ENCODE results near the gene TUBA4A.
A peak's percentile ranks its signal among the peaks of the same experiment; 100 is the strongest.
"Not testable (repeated sequence)": the region's sequence is repeated elsewhere in the genome, so short reads cannot be mapped to it uniquely, and the experiment has no call there.

Gene TUBA4A

DNA sequence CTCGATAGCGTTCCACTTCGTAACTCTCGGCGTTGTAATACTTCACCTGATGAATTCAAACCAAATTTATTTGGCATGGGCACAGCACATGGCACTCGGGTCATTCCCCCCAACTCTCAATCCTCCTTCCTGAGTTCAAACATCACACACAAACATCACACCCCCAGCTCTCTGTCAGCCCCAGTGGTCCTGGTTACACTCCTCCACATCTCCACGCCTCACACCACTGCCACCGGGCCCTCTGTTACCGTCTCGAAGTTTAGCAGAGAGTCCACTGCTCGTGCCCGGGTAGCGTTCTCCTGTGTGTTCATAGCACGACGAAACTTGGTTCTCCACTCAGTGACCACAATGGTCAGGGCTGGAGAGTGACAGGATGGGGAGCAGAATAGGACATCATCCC is 39.6 kb downstream of the TUBA4A start:
- DNase-seq (ENCODE audit: low read depth in 4 of 4, low spot score in 1 of 4), result no peak

DNA sequence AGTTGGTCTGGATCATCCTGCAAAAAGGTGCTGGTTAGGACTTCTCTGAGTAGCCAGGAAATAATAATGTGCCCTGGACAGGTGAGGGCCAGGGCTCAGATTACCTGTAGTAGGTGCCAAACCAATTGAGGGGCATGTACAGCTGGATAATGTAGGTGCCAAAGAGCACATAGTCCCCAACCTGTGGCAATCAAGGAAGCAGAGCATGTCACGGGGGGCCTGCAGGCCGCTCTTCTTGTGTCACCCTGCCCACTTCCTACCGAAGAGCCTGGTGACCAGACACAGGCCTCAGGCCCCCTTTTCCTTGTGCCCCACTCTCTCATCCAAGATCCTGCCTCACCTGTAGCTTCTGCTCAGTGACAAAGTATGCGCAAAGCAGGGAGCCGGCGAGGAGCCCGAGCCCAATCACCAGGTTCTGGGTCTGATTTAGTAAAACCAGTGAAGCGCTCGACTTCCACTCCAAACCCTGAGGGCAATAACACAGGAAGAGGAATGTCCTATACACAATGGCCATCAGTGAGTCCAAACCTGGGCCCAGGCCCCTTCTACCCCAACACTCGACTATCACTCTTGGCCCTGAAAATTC is 40.1 kb downstream of the TUBA4A start:
- no peak for DNase-seq (ENCODE audit: low read depth in 4 of 4, low spot score in 1 of 4)

DNA sequence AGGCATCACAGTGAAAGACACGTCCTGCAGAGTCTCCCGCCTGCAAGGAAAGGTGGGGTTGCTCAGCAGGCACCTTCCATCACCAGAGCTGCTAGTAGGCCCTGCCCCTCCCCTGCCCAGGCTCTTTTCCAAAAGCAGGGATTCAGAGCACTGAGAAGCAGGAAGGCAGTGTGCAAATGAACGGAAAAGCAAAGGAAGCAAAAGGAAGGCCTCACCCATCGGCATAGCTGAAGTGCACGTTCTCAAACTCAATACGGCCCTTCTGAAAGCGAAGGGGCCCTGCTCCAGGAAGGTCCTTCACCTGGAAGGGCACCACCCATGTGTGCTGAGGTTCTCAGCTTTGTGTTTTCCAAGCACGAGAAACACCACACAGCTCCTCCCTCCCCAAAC is 40.7 kb downstream of the TUBA4A start:
- no peak for DNase-seq (ENCODE audit: low read depth in 4 of 4, low spot score in 1 of 4)

DNA sequence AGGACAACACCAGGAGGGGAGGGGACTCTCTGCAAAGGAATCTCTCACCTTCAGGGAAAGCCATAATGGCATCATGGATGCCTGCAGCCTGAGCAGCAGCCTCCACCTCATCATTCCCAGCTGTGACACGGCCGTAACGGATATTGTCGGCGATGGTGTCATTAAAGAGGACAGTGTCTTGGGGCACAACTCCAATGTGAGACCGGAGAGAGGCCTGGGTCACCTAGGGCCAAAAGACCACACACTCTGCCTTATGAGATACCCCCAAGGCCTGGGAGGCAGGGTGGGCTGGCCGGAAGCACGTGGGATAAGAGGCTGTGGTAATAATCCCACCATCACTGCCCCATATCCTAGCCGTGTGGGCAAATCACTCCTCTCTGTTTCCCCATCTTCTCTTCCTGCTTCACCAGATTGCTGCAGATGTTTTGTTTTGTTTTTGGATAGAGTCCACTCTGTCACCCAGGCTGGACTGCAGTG is 42.8 kb downstream of the TUBA4A start:
- no peak for DNase-seq (ENCODE audit: low read depth in 4 of 4, low spot score in 1 of 4)

DNA sequence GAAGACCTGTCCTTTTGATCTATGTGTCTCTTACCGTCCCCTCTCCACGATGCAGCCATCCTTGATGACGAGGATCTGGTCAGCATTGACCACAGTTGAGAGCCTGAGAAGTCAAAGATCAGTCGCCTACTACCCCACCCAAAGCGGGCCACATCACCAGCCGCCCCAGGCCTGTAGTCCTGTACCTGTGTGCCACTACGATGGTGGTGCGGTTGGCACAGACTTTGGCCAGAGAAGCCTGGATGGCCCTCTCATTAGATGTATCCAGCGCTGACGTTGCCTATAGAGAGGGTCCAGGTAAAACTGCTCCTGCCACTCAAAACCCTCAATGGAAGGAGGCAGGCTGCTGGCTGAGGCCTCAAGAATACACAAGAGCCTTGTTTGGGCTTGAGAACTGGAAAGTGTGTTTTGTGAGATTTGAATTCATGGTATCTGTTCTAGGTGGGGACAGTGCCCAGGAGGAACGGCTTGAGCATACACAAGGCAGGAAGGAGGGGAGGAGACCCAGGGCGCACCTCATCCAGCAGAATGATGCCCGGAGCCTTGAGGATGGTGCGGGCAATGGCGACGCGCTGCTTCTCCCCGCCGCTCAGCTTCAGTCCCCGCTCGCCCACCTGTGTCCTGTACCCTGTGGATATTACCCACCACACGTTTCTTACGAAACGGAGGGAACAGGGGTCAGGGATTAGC is 43.4 kb downstream of the TUBA4A start:
- DNase-seq (ENCODE audit: low read depth in 4 of 4, low spot score in 1 of 4), result no peak

DNA sequence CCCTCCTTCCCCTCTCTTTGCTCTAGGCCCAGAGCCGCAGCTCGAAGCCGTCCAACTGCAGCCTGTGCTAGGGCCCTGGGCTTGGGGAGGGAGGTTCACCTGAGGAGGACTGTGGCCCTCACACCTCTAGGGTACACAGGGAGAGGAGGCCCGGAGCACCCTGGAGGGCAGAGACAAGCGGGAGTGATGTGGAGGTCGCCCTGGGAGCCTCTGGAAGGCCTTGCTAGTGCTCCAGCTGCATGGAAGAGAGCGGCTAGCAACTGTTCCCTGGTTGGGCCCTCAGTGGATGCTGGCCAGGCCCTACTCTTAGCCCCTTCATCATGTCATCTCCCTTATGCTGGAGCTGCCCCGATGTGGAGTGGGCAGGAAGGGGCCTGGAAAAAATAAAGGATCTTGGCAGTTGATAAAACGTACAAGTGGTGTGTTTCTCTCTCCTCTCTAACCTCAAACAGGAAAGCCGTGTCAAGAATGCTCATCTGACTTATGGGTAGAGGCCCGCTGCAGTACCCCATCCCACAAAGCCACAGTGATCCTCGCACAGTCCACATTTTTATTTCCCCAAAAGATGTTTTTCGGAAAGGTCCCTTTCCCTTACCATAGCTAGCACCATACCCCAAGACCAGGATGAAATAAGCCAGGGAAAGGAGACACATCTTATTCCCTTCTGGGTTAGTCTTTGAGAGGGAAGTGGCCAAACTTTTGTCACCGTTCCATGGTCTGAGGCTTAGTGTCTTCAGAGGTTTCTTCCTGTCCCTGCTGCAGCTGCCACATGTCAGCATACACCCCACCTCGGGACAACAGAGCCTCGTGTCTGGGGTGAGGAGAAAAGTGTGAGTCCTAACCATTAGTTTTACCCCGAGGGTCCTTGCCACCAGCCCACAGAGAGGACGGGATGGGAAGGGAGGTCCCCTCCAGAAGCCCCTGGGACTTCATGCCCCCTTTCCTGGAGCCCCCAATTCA is 44.2 kb downstream of the TUBA4A start:
- no peak for DNase-seq (ENCODE audit: low read depth in 4 of 4, low spot score in 1 of 4)

DNA sequence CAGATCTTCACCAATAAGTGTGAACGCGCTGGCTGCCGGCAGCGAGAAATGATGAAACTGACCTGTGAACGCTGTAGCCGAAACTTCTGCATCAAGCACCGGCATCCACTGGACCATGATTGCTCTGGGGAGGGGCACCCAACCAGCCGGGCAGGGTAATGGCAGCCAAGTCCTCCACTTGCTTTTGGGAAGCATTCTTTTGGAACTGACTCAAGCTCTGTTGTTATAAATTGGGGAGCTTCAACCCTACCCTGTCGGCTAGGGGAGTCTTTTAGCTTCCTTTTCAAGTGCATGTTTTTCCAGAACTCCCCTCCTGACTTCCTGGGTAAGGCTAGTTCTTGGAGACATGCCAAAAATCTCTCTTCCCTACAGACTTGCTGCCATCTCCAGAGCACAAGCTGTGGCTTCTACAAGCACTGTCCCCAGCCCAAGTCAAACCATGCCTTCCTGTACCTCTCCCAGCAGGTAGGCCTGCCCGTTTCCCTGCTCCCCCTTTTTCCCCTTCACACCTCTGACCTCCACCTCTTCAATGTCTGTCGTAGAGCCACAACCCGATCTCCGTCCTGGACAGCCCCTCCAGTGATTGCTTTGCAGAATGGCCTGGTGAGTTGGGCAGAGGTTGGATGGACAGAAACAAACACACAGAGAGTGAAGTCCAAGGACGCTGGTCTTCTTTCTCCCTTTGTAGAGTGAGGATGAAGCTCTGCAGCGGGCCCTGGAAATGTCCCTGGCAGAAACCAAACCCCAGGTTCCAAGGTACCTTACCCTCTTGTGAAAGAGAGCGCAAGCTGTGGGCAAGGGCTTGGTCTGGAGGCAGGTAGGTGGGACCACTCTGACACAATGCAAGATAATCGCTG is 45.6 kb downstream of the TUBA4A start:
- DNase-seq (ENCODE audit: low read depth in 4 of 4, low spot score in 1 of 4), result no peak

DNA sequence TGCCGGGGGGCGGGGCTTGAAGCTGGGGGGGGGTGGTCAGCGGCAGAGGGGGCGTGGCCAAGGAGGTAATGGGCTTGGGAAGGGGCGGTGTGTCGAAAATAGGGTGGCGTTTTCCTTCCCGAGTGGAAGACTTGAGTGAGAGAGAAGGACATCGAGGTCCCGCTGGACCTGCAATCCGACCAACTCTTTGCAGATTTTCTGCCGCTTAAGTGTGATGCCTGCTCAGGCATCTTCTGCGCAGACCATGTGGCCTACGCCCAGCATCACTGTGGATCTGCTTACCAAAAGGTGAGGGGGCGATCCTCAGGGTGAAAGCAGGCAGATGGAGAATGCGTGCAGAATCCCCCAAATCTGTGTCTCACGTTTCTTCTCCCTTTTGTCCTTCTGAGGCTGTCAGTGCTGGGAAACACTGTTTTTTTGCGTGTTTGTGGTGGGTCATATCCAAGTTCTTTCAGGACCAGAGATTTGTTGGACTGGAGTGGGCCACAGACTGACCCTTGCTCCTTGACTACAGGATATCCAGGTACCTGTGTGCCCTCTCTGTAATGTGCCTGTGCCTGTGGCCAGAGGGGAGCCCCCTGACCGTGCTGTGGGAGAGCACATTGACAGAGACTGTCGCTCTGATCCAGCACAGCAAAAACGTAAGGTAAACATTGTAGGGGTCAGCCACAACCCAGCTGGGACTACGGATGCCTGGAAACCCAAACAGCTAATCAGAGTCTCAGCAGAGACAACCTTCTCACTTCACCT is 46.4 kb downstream of the TUBA4A start:
- no peak for DNase-seq (ENCODE audit: low read depth in 4 of 4, low spot score in 1 of 4)

DNA sequence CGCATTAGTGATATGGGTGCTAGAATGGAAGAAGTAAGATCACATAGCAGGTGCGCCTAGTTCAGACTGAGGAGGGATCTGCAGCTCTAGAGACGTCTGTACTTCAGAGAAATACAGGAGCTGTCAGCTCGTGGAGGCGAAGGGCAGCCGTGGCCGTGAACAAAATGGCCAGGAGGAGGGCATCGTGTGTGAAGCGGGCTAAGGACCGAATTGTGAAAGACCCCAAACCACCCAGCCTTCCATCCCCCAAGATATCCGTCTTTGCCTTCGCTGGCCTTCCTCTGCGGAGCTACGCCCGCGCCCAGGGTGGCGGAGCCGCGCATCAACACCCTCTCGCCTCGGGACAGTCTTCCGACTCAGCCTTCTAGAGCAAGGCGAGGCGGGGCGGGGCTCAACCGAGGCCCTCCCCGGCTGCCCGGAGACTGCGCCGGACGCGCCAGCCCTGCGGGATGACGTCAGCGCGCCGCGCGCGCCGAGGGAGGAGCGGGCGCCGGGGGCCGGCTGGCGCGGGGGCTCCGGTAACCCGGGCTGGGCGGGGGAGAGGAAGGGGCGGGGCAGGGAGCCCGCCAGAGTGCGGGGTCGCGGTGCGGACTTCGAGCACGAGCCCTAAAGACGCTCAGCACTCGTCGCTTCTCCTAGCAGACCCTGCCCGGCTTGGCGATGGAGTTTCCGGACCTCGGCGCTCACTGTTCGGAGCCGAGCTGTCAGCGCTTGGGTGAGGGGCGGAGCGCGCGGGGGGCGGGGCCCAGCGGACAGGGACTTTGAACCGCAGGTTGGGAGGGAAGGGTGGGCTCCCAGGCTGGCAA is 47.2 kb downstream of the TUBA4A start, which contains the start of gene ZFAND2B:
Gene ZFAND2B (plus strand): TSS at position 455 of the 806 bp plus-strand sequence. CDS start 206 bp downstream, at position 661.
- peak; percentile 91 to 92 (median 92) for DNase-seq (ENCODE audit: low read depth in 4 of 4, low spot score in 1 of 4)

DNA sequence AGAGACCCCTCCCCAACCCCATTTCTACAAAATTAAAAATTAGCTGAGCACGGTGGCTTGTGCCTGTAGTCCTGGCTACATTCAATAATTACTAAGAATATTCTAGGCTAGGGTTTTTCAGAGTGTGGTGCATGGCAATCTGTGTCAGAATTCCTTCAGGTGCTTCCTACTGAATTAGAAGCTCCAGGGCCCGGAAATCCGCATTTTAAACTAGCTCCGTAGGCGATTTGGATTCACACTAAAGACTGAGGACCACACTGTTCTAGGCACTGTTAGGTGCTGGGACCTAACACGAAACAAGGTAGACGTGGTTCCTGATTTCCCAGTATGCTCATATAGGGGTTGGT is 47.8 kb downstream of the TUBA4A start:
- DNase-seq (ENCODE audit: low read depth in 4 of 4, low spot score in 1 of 4), result no peak

DNA sequence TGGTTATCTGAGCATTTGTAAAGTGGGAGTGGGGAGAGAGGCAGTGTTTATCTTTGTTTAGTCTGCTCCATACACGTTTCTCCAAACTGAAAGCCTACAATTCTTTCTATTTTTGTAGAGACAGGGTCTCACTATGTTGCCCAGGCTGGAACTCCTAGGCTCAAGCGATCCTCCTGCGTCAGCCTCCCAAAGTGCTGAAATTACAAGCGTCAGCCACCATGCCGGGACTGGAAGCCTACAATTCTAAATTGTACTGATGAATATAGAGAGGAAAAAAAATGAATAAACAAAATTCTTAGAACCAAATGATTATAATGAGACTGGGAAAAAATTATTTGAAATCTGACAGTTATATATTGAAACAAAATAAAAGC is 48.6 kb downstream of the TUBA4A start:
- no peak for DNase-seq (ENCODE audit: low read depth in 4 of 4, low spot score in 1 of 4)

DNA sequence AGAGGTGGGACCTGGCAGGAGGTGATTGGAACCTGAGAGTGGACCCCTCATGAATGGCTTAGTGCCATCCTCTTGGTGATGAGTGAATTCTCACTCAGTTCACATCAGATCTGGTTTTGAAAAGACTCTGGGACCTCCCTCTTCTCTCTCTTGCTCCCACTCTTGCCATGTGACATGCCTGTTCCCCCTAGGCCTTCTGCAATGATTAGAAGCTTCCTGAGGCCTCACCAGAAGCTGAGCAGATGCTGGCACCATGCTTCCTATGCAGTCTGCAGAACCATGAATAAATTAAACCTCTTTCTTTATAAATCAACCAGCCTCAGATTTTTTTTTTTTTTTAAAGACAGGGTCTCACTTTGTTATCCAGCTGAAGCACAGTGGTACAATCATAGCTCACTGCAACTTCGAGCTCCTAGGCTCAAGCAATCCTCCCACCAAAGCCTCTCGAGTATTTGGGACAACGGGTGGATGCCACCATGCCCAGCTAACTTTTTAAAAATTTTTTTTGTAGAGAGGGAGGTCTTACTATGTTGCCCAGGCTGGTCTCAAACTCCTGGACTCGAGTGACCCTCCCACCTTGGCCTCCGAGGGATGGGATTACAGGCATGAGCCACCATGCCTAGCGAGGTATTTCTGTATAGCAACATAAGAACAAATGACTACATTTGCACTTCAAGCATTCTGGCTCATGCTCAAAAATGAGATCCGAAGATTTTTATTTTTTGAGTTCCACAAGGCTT is 49.1 kb downstream of the TUBA4A start:
- no peak for DNase-seq (ENCODE audit: low read depth in 4 of 4, low spot score in 1 of 4)

DNA sequence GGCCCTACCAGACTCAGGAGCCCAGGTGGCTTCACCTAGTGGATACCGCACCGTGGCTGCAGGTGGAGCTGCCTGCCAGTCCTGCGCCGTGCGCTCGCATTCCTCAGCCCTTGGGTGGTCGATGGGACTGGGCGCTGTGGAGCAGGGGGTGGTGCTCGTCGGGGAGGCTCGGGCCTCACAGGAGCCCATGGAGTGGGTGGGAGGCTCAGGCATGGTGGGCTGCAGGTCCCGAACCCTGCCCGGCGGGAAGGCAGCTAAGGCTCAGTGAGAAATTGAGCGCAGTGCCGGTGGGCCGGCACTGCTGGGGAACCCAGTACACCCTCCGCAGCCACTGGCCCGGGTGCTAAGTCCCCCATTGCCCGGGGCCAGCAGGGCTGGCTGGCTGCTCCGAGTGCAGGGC is 52.4 kb downstream of the TUBA4A start:
- DNase-seq (ENCODE audit: low read depth in 4 of 4, low spot score in 1 of 4), result not testable (repeated sequence)

DNA sequence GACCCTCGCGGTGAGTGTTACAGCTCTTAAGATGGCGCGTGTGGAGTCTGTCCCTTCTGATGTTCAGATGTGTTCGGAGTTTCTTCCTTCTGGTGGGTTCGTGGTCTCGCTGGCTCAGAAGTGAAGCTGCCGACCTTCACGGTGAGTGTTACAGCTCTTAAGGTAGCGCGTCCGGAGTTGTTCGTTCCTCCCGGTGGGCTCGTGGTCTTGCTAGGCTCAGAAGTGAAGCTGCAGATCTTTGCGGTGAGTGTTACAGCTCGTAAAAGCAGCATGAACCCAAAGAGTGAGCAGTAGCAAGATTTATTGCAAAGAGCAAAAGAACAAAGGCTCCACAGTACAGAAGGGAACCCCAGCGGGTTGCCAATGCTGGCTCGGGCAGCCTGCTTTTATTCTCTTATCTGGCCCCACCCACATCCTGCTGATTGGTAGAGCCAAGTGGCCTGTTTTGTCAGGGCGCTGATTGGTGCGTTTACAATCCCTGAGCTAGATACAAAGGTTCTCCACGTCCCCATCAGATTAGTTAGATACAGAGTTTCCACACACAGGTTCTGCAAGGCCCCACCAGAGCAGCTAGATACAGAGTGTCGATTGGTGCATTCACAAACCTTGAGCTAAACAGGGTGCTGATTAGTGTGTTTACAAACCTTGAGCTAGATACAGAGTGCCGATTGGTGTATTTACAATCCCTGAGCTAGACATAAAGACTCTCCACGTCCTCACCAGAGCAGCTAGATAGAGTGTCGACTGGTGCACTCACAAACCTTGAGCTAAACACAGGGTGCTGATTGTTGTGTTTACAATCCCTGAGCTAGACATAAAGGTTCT is 53.0 kb downstream of the TUBA4A start:
- DNase-seq (ENCODE audit: low read depth in 4 of 4, low spot score in 1 of 4), result not testable (repeated sequence)

Data from stimulated activated CD4-positive, alpha-beta T cell treated with anti-CD3 and anti-CD28 coated beads, Interleukin-1b, Interleukin-23, amount 100 ng/mL, for 24 hours (primary cell).